Suppressor macrophage treated with lipopolysaccharide for 1 hour (primary cell): ENCODE data around the gene RNH1.
A peak's percentile ranks its signal among the peaks of the same experiment; 100 is the strongest.

Source experiments
- DNase-seq, 3 donors: peaks; one replicate each; pipeline ENCODE4 v3.0.0-alpha.2; 2020 to 2022

Gene RNH1

DNA sequence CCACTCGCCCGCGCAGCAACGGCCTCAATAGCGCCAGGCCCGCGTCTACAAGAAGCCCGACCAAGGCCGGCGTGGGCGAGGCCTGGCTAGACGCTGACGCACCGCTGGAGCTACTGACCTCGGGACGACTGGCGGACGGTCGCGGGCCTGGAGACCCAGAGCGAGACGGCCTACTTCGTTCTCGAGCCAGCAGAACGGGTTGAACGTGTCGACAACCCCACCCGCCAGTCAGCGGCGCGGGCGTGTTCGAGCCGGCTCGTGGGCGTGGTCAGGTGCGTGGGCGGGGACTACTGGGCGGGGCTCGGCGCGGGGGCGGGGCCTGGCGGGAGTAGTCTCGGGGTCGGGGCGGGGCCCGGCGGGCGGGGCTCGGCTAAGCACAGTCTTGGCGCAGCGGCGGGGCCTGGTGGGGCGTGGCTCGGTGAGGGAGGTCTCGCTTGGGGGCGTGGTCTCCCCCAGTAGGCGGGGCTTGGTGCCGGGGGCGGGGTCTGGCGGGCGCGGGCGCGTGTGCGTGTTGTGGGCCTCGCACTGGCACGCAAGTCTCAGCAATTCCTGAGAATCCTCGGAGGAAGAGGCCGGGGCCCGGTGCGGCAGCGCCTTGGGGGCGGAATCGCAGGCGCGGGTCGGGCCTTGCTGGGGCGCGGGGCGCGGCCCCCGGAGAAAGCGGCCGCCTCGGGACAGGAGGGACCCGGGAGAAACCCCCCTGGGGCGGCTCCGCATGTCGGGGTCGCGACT, at the start of gene RNH1:
RNH1 (minus strand) TSS at position 248 of the 732 bp plus-strand sequence. CDS start 5,080 bp downstream, outside the sequence.
- DNase-seq = peak; percentile 98 to 100 (median 100)

DNA sequence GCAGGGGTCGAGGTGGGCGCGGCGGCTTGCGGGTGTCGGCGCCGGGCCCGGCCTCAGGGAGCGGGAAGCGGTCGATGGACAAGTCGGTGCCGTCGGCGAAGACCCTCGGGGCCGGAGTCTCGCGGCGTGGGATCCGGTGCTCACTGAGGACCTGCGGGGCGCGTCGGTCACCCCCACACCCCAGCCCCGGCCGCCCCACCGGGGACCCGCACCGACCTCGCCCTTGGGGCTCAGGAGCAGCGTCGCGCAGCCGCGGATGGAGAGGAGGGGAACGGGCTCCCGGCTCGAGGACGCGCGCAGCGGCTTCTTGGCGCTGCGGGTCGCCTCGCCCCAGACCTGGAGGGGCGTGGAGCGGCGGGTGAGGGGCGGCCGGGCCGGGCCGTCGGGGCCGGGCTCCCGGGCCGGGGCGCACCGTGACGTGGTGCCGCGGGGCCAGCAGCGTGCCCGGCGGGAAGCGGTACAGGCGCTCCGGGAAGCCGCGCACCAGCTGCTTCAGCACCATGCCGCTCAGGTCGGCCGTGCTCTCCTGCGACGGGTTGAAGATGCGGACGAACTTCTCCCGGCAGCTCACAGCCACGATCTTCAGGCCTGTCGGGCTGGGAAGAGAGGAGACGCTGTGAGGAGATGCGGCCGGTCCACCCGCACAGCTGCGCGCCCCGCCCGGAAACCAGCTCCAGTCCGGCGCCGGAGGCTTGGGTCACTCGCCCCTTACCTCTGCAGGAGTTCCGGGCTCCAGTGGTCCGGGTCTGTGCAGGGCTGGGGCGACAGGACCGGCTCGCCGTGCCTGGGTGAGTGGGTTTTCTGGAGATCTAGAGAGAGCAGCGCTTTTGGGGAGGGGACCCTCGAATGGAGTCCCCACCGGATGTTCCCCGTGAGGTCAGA, 49.0 kb upstream of the RNH1 start:
- peak in 1 of 3 donors; percentile 19 for DNase-seq

DNA sequence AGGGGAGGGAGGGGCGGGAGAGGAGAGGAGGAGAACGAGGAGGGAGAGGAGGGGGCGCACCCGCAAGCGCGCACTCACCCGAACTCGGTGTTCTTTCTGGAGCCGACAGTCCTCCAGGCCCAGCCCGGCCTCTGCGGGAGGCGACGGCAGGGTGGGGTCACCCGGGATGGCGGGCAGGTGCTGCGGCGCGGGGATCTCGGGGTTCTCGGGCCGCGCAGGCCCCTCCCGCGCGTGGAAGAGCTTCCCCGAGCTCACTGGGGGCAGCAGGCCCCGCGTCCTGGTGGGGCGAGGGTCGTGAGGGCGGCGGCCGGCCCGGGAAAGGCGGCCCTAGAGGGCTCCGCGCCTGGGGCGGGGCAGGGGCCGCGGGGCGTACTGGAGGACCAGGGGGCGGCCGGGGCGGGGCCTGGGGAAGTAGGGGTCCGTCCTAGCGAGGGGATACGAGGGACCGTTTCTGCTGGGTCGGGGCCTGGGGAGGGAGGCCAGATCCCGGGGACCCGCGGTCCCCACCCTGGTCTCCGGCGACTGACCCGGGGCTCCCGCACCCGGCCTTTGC, 48.3 kb upstream of the RNH1 start:
- DNase-seq = no peak

DNA sequence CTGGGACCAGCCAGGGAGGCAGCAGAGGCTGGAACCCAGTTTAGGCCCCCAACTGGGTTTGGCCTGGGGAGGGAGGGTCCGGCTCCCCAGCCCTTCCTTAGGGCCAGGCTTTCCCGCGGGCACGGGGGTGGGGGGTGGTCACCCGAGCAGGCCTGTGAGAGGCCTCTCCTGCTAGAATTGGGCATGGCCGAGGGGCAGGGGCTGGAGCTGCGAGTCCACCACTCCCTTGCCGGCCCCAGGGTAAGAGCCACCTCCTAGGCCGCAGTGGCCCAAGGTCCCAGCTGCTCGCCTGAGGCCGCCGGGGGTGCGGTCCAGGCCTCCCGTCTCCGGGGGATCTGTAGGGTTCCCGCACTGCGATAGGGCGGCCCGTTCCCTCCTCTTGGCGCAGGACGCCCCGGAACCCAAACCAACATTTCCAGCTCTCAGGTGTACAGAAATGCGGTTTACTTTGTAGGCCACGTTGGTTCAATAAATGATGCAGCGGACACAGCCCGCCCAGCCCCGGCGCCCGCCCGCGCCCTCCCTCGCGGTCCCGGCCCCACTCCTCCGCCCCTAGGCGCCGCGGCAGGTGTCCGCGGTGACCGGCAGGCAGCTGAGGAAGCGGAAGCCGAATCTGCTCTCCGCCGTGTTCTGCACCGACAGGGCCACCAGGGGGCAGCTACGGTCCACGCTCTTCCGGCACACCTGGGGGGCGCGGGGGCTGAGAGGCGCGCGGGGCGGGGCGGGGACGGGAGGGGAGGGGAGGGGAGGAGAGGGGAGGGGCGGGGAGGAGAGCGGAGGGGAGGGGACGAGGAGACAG, 47.6 kb upstream of the RNH1 start:
- DNase-seq = peak; percentile 59 to 78 (median 67)

DNA sequence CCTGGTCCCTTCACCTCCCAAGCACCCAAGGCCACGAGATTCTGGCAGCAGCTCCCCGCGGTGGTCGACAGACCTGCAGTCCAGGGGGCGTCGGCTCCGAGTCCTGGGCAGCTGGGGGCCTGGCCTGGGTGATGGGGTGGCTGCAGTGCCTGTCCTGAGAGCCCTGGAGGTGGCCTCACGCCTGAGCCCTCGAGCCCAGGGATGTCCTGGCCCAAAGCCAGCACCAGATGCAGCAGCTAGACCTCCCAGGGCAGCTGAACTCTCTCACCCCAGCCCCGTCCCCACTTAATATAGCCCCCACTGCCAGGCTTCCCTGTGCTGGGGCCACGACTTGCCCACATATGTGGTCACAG, 46.9 kb upstream of the RNH1 start:
- no peak for DNase-seq

DNA sequence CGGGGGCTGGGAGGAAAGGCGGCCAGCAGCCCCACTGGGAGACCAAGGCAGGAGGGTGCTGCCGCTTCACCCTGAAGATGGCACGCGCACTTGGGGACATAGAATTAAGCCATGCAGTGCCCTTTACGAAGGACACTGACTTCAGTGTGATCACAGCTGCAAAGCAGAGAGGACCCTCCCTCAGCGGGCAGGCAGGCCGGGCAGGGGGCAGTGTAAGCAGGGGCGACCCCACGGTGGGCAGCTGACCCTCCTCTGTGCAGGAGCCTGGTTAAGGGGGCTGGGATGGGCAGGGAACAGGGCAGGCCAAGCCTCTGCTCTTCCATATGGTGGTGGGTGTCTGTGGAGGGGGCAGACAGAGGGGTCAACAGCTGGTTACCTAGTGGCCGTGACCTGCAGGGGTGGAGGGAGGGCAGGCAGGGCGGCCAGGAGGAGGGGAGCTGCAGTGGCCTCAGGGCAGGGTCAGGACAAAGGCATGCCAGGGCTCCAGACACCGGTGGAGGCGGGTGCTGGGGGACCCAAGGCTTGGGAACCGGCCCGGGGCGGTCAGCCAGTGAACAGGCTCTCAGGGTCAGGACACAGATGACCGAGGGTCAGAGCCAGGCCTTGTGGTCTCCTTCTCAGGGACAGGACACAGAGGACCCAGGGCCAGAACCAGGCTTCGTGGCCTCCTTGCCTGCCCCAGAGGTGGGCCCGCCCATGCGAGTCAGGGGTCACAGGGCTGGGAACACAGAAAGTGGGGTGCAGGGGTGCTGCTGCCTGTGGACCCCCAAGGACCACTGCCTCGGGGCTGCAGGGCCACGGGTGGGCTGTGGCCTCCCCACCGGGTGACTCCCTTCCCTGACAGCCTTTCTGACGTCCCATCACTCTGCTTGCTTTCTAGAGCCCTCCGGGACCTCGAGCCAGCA, 46.3 kb upstream of the RNH1 start:
- DNase-seq = no peak

DNA sequence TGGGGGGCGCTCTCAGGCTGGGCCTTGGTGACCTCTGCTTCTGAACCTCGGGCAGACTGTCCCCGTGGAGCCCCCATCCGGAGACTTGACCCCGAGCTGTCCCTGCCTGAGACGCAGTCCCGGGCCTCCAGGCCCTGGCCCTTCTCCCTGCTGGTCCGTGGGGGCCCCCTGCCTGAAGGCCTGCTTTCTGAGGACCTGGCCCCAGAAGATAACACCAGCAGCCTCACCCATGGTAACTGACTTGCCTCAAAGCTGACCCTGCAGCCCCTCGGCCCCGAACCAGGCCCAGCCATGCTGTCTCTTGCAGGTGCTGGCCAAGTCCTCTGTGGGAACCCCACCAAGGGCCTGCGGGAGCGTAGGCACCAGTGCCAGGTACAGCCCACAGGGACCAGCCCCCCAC, 44.6 kb upstream of the RNH1 start:
- no peak for DNase-seq

DNA sequence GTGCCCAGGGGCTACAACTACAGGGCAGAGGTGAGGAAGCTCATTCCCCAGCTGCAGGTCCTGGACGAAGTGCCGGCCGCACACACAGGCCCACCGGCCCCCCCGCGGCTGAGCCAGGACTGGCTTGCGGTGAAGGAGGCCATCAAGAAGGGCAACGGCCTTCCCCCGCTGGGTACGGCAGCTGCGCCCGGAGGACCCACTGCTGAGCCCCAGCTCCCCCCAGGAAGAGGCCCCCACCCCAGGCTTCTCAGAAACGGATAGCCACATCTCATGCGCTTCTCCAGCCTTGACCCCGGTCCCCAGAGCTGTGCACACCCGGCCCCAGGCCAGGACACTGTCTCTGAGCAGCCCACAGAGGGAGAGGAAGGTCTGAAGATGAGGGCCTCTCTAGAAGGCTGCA, 44.1 kb upstream of the RNH1 start:
- DNase-seq = no peak

DNA sequence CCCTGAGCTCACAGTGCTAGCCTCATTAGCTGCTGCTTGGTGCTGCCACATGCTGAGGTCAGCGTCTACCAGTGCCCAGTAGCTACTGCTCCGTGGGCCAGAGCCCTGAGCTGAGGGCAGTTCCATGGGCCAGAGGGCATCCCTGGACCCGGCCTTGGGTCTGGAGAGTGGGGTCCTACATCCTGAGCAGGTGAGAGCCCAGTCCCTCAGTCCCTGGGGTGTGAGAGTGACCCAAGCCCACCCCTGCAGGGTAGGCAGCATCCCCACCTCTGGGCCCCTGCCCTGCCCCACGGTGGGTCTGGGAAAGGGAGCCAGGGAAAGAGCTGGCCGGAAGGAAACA, 43.7 kb upstream of the RNH1 start:
- no peak for DNase-seq

DNA sequence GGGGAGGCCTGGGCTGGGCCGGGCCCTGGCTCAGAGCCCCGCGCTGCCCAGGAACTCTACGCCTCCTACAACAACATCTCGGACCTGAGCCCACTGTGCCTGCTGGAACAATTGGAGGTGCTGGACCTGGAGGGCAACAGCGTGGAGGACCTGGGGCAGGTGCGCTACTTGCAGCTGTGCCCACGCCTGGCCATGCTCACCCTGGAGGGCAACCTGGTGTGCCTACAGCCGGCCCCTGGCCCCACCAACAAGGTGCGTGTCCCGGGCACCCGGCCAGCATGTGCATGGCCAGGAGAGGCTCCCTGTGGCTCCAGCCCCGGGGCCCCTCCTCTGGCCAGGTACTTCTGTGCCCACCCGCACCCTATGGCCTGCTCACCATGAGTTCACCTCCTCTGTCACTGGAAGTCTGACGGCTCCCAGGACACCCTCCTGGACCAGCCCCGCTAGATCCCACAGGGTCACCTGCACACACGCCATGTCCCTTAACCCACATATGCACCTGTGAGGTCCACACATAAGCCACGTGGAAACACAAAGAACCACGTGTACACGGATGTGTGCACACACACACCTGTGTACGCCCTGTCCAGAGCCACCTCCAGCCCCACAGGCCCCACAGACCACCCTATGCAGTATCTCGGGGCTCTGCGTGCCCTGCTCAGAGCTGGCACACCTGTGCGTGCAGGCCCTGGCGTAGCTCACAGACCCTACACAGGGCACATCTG, 43.1 kb upstream of the RNH1 start:
- no peak for DNase-seq

DNA sequence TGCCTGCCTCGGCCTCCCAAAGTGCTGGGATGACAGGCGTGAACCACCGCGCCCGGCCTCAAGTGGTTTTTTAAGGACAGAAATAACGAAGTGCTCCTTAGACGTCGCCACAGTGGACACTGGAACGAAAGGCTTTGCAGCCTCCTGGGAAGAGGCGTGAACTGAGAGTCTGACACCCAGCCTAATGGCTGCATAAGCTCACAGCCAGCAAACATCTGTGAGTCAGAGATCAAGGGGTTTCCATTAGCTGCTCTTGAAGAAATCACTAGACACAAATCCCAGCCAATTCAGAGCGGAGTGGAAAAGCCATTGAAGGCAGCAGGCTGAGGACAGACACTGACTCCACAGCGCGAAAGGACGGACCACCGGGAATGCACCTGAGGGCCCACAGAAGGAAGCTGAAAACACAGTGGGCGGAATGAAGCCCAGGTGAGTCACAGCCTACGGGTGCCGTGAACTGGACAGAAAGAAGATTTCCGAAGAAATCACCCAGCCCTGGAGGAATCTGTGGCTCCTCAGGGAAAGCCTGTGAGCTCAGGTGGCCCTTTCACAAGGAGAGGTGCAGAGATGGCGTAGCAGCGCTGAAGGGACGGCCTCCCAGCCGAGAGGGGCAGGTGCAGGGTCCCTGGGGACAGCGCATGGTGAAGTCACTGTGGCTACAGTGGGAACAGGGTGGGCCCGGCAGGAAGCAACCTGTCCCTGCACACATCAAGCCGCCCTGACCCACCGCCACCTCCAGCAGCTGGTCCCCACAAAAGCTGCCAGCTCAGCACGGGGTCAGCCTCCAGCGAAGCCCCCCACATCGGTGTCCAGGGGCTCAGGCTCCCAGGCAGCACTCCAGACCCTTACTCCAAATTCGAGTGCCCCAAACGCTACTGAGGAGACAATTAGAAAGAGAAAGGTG, 41.9 kb upstream of the RNH1 start:
- DNase-seq = peak in 1 of 3 donors; percentile 23

DNA sequence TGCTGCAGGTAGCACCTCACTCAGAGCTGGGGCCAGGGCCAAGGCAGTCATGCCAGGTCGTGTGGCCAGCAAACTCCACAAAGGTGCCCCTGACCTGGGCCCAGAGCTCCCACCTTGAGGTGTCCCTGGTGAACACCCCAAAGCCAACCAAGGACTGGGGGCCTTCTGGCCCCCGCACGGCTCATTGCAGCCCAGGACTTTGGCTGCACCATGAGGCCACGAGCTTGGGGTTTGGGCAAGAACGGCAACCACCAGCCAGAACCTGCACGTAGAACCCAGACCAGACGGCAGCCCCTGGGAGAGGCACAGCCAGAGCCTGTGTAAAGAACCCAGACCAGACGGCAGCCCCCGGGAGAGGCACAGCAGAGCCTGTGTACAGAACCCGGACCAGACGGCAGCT, 38.1 kb upstream of the RNH1 start:
- no peak for DNase-seq

DNA sequence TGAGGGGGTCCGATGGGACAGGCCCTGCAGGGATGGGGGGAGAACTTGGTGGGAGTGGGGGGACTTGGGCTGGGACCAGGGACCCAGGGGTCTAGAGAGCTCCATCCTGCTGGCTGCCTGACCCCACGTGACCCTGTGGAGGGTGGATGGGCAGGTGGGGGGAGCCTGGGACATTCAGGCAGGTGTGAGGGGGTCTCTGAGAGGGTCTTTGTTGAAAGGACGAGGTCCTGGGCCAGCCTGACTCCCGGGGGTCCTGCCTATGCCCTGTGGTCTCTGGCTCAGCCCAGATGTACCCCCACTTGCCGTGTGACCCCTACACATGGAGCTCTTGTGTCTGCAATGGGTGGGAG, 37.8 kb upstream of the RNH1 start:
- DNase-seq = no peak

DNA sequence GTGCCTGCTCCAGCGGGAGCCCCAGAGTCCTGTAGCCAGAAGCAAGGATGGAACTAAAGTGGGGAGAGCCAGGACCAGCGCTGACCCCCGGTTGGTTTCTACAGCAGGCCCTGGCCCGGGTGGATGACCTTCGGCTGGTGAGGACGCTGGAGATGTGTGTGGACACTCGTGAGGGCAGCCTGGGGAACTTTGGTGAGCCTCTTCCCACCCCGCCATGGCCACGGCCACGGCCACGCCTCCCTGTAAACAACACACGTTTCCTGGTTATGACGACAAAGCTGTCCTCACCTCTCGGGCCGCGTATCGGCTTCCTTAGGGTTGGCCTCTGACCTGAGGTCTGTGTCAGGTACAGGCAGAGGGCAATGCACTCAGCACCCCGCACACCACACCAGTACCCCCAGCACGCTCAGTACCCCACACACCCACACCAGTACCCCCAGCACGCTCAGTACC, 34.4 kb upstream of the RNH1 start:
- DNase-seq = no peak

DNA sequence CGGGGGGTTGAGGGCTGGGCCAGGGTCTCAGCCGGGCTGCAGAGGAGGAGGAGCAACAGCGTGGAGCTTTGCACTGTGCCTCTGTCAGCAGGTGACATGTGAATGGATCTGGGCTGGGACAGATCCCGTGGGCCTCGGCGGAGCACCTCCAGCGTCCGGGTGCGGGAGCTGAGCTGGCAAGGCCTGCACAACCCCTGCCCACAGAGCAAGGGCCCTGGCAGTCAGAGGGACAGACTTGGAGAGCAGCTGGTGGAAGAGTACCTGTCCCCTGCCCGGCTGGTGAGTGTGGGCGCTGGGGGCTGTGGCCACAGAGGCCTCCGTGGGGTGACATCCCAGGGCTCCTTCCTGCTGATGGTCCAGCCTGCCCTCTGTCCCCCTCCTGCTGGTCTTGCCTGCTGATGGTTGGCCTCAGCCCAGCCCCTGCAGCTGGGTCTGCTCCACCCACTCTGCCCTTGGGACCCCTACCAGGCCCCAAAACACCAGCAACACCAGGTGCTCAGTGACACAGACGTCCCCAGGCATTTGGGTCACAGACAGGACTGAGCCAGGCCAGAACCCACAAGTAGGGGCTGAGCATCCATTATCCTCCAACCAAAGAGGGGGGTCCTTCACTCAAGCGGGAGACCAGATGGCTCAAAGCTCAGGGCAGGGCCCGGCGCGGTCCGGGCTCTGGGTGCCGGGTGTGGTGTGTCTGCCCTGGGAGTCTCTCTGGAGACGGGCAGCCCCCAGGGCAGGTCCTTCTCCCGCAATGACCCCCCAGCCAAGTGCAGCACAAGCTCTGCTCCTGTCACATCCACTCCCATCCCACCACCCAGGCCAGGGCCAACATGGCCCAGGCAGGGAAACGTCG, 33.8 kb upstream of the RNH1 start:
- DNase-seq = no peak

DNA sequence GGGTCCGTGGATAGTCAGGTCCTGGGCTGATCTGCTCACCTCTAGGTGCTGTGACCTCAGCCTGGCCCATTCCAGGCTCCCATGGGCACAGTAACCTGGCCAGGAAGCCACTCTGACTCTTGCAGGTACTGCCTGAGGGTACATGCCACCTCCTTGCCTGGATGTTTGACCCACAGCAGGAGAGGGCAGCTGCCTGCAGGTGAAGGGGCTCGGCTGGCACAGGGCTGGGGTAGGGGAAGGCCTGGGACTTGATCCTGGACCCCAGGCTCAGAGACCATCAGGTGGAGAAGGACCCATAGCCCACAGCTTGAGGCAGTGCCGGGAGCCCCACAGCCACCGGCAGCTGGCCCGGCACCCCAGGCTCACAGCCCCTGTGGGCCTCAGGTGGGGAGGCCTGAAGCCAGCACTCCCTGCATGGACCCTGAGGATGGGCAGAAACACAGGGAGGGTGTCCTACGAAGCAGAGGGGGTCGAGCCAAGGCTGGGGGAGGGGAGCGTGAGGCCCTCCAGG, 33.0 kb upstream of the RNH1 start:
- no peak for DNase-seq

DNA sequence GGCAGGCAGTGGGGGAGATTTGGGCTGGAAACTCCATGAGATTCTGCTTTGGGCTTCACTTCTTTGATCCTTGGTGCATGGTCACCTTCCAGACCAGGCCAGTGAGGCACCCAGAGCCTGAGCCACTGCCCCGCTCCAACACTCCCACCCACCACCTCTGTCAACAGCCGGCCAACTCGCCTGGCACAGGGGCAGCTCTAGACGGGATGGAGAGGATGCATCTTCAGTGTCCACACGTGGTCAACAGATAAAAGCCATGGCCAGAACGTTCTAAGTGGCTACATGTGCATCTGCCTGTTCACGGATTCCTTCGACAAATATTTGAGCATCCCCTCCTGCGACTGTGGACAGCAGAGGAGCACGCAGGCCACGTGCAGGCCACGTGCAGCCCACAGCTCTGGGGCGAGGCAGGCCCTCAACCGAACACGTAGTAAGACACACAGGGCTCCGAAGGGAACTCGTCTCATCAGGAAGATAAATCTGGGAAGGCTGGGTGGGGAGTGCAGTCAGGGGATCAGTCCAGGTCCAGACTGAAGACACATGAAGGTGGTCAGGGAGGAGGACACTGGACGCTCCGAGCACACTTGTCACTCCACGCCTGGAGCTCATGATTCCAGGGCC, 31.5 kb upstream of the RNH1 start:
- DNase-seq = no peak

DNA sequence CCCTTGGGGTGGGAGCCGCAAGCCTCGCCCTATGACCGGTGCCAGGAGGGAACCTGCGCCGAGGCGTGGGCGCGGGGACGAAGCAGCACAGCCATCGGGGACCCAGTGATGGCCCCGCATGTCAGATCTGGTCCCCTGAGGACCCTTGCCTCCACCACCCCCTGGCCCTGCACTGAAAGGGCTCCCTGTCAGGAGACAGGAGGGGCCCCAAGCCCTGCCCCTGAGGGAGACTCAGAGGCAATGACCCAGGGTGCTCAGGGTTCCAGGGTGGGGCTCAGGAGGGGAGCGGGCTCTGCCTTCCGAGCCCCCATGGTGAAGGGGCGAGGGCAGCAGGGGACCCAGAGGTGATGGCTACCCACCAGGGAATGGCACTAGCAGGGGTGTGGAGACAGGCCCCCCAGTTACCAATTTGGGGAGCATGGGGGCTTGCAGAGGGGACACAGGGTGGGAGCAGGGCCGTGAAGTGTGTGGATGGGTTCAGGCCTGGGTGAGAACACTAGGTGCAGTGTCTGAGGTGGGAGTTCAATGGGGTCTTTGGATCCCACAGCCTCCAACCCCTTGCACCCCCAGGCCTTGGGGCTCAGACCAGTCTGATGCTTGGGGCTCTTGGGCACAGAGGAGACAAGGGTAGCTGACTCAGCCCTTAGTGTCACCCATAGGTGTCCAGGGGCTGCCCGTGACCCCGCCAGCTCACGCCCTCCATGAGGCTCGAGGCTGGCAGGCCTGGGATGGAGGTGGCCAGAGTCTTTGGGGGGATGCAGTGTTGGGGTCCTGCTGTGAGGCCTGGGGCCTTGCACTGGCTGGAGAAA, 30.8 kb upstream of the RNH1 start:
- DNase-seq = no peak
